Right lobe of liver (tissue), 4 donors: Measurements from ENCODE around the gene EN1.

Source experiments
- POLR2A ChIP-seq: fragments of 450-650 bp; IDR thresholded peaks from one replicate; pipeline ENCODE4 v1.6.1; 2017; ENCODE audit warnings: antibody characterized with exemption, mild to moderate bottlenecking
- TF ChIP-seq, protein P1 (sequence below), 4 donors: fragments of 200-600 bp in 3 of 4; fragments of 450-650 bp in 1 of 4; IDR thresholded peaks; one replicate each; pipeline versions ENCODE4 v1.5.1 to v1.8.0; 2016 to 2022; ENCODE audit warnings: antibody characterized with exemption in 4 of 4, mild to moderate bottlenecking in 2 of 4
- donor health status: DM: no; HTN: no; CAD: no.
- donor health status: DM: no; HTN: no; CAD: no.
- donor health status: DM: no; HTN: yes; CAD: no.

DNA sequence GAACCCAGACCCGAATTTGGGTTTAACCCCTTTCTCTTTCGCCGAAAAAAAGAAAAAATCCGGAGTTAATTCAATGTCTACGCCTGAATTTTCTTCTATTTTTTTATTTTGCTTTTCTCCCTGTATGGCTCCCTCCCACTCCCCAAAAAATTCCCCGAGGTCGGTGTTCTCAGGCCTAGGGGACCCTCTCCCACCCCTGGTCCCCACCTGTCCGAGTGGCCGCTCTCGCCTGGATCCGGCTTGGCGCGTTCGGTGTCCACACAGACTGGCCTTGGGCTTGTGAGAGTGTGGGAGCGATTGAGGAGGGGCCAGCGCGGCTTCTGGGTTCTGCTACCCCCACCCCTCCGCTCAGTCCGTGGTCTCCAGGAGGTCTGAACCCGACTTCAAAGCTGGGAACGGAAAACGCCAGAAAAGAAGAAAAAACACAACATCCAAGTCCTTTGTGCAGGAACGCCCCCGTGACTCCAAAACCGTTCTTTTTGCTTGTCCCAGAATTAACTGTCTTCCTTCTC is 5.7 kb upstream of the EN1 start:
- TF ChIP-seq, protein P1, sequence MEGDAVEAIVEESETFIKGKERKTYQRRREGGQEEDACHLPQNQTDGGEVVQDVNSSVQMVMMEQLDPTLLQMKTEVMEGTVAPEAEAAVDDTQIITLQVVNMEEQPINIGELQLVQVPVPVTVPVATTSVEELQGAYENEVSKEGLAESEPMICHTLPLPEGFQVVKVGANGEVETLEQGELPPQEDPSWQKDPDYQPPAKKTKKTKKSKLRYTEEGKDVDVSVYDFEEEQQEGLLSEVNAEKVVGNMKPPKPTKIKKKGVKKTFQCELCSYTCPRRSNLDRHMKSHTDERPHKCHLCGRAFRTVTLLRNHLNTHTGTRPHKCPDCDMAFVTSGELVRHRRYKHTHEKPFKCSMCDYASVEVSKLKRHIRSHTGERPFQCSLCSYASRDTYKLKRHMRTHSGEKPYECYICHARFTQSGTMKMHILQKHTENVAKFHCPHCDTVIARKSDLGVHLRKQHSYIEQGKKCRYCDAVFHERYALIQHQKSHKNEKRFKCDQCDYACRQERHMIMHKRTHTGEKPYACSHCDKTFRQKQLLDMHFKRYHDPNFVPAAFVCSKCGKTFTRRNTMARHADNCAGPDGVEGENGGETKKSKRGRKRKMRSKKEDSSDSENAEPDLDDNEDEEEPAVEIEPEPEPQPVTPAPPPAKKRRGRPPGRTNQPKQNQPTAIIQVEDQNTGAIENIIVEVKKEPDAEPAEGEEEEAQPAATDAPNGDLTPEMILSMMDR (IDR thresholded peaks at IDR 0.05) = no peak
- TF ChIP-seq POLR2A = no peak
